ENCODE results near the gene TTYH1.

GRCh38 chr19:54477650-54478049 is 62.4 kb downstream of the TTYH1 start:
- no peak for TF ChIP-seq POLR2A (IDR thresholded peaks at IDR 0.05)
- no peak for TF ChIP-seq CTCF (IDR thresholded peaks at IDR 0.05)
- TF ChIP-seq EP300 (IDR thresholded peaks at IDR 0.05), result no peak
